ENCODE data around the gene PIK3R3. TPM values are rescaled to one million over a fixed set of nuclear protein-coding genes. Genes with fewer than 3 reads are reported as not detected.

PIK3R3 gene
- total and polyA plus RNA-seq, 2 donors (not counting 3 experiments of a cell fraction or from before 2014, with no cell fraction given), result 7.5 to 14.3 TPM

GRCh38 chr1:46056325-46056724 lies 76.1 kb downstream of the PIK3R3 start:
- Histone ChIP-seq H3K4me2 (ENCODE audit: insufficient read depth, low read length) (no peak overlapping the region), H2AFZ (ENCODE audit: low read depth, low read length) (no peak overlapping the region), H3K9me1 (replicated peaks; ENCODE audit: control insufficient read depth, extremely low read depth, insufficient read depth, low read length) (no peaks in the 10 kb centered on the region), H3K79me2 (ENCODE audit: control insufficient read depth, insufficient read depth, low read length) (no peaks in the 10 kb centered on the region), H3K36me3 (ENCODE audit: control insufficient read depth in 2 of 2, extremely low read depth in 1 of 2, insufficient read depth in 2 of 2, low read length in 2 of 2) (peaks cover 0 to 4% of the 10 kb centered on the region in 2 experiments), H3K27me3 (ENCODE audit: control insufficient read depth in 2 of 2, insufficient read depth in 2 of 2, low read length in 2 of 2) (no peaks in the 10 kb centered on the region), H3K9ac (replicated peaks; ENCODE audit: extremely low read depth, insufficient read depth, low read length) (no peak overlapping the region), H3K4me1 (ENCODE audit: control insufficient read depth, extremely low read depth, insufficient read depth, low read length) (no peaks in the 10 kb centered on the region), H3K9me3 (replicated peaks; ENCODE audit: control insufficient read depth, insufficient read depth, low read length) (no peaks in the 10 kb centered on the region), H3K4me3 (replicated peaks in 1 of 3; ENCODE audit: insufficient read depth in 1 of 3, low read depth in 1 of 3, low read length in 3 of 3) (no peak overlapping the region), H3K27ac (ENCODE audit: insufficient read depth, low read depth, low read length) (no peak overlapping the region), H4K20me1 (replicated peaks; ENCODE audit: control insufficient read depth, extremely low read depth, insufficient read depth, low read length) (no peaks in the 10 kb centered on the region)
- intact Hi-C loops (cut with micrococcal nuclease) (no loop called here), dilution Hi-C loops (cut with MboI; ENCODE audit: extremely low pct_ligation_motif_present, low sequenced_read_pairs) (no loop called here)
- DNase-seq (ENCODE audit: low read depth, low spot score) (no peak), FAIRE-seq (no peak)
- BruUV-seq (replicated peaks), result no TSS peak
- ChIA-PET POLR2A (interaction anchor here (0.6 kb wide), 1 partner anchor 68 kb away, joined by 3 read pairs; no protein-coding TSS in a partner anchor), CTCF (no interaction called here)
- TF ChIP-seq MAX (IDR thresholded peaks at IDR 0.05; ENCODE audit: insufficient read depth, insufficient read length) (no peak), GATA2 (IDR thresholded peaks at IDR 0.05; ENCODE audit: insufficient read depth, insufficient read length, low read depth, low read length) (no peak), POLR2A (IDR thresholded peaks at IDR 0.05; ENCODE audit: low read depth, low read length) (no peak), JUN (IDR thresholded peaks at IDR 0.05; ENCODE audit: borderline replicate concordance, insufficient read depth, insufficient read length, low read depth) (no peak), CTCF (IDR thresholded peaks at IDR 0.05; ENCODE audit: extremely low read depth in 1 of 2, insufficient read depth in 1 of 2, low read depth in 1 of 2, low read length in 2 of 2) (no peak), FOS (IDR thresholded peaks at IDR 0.05; ENCODE audit: borderline replicate concordance, insufficient read depth, low read length) (no peak), EZH2 (IDR thresholded peaks at IDR 0.05; ENCODE audit: borderline replicate concordance, low read depth, low read length, severe bottlenecking) (no peak), MYC (IDR thresholded peaks at IDR 0.05; ENCODE audit: low read depth, low read length) (no peak), POLR2AphosphoS5 (IDR thresholded peaks at IDR 0.05; ENCODE audit: insufficient read depth, low read depth, low read length) (no peak)
